Measurements from ENCODE around the gene KCND3.

- TF ChIP-seq GABPA (IDR thresholded peaks at IDR 0.05; ENCODE audit: low read depth) (no peak), CTCF (IDR thresholded peaks at IDR 0.05; ENCODE audit: insufficient read depth, low read length) (no peak), POLR2AphosphoS5 (IDR thresholded peaks at IDR 0.05; ENCODE audit: low read depth) (no peak), REST (IDR thresholded peaks at IDR 0.05; ENCODE audit: insufficient replicate concordance, low read depth) (no peak)
Measured at GRCh38 chr1:111792249-111792648, 197.2 kb downstream of the KCND3 start.
